AG04449 (cell line): Measurements from ENCODE around the gene TMEM87B.

ENCODE experiments used
- CTCF ChIA-PET: fragments of 350-600 bp; formaldehyde crosslinking; extraction: SDS; loops from one replicate; lab custom pipeline; 2021; ENCODE audit warnings: antibody characterized with exemption; lab: Yijun Ruan, JAX
- POLR2A ChIA-PET: fragments of 400-600, 350-600 bp; formaldehyde crosslinking; extraction: SDS; loops from one replicate; lab custom pipeline; 2020; ENCODE audit warnings: antibody characterized with exemption, inconsistent platforms; lab: Yijun Ruan, JAX
- DNase-seq: peaks from one replicate; pipeline ENCODE4 v3.0.0-alpha.2; 2010; ENCODE audit warnings: low read depth, low spot score
- H3K4me3 ChIP-seq: 2 replicates; pipeline ENCODE4 v1.5.1; 2011; ENCODE audit warnings: low read depth, mild to moderate bottlenecking, control low read depth, low read length
- CTCF ChIP-seq: IDR thresholded peaks from one replicate; pipeline ENCODE4 v1.5.1; 2011; ENCODE audit warnings: mild to moderate bottlenecking, moderate library complexity, low read length, control low read depth, inconsistent platforms; ENCODE audit not compliant: insufficient read depth; ENCODE audit errors: missing control alignments

The TMEM87B gene

GRCh38 chr2:112140205-112140802 is 85.2 kb downstream of the TMEM87B start:
- no peak for DNase-seq
- POLR2A ChIA-PET, result no interaction called here
- CTCF ChIA-PET, result no interaction called here
- peak overlapping the region; percentile 18 for H3K4me3 ChIP-seq
- no peak for TF ChIP-seq CTCF

GRCh38 chr2:112140899-112141625 is 86.0 kb downstream of the TMEM87B start:
- TF ChIP-seq CTCF, result no peak
- DNase-seq, result no peak
- POLR2A ChIA-PET, result no interaction called here
- H3K4me3 ChIP-seq, result no peak overlapping the region
- CTCF ChIA-PET, result interaction anchor here (1.0 kb wide), 1 partner anchor 9 kb away, joined by 3 read pairs; no protein-coding TSS in a partner anchor

GRCh38 chr2:112141626-112142007 is 86.5 kb downstream of the TMEM87B start:
- no peak for TF ChIP-seq CTCF
- no peak for DNase-seq
- no peak overlapping the region for H3K4me3 ChIP-seq
- POLR2A ChIA-PET, result no interaction called here
- CTCF ChIA-PET, result interaction anchor here (1.0 kb wide), 1 partner anchor 8 kb away, joined by 3 read pairs; no protein-coding TSS in a partner anchor

GRCh38 chr2:112142525-112143078 is 87.5 kb downstream of the TMEM87B start:
- POLR2A ChIA-PET, result no interaction called here
- CTCF ChIA-PET, result no interaction called here

GRCh38 chr2:112143150-112143549 is 88.1 kb downstream of the TMEM87B start:
- TF ChIP-seq CTCF, result no peak

More at GRCh38 chr2:112142525-112143078, 87.5 kb downstream of the TMEM87B start:
- H3K4me3 ChIP-seq, result no peak overlapping the region
- no peak for DNase-seq
- no peak for TF ChIP-seq CTCF

GRCh38 chr2:112144966-112145365 is 89.9 kb downstream of the TMEM87B start:
- ChIA-PET POLR2A (no interaction called here), CTCF (interaction anchor here (0.6 to 1.3 kb wide), 3 partner anchors 23 to 116 kb away, joined by 3 to 4 read pairs (median 3); no protein-coding TSS in a partner anchor)
- no peak for TF ChIP-seq CTCF
- no peak for DNase-seq
- H3K4me3 ChIP-seq, result no peak overlapping the region

More at GRCh38 chr2:112143150-112143549, 88.1 kb downstream of the TMEM87B start:
- H3K4me3 ChIP-seq, result no peak overlapping the region
- no peak for DNase-seq
- POLR2A ChIA-PET, result no interaction called here
- CTCF ChIA-PET, result no interaction called here
